ENCODE measurements around the gene RAPGEF2.

DNA sequence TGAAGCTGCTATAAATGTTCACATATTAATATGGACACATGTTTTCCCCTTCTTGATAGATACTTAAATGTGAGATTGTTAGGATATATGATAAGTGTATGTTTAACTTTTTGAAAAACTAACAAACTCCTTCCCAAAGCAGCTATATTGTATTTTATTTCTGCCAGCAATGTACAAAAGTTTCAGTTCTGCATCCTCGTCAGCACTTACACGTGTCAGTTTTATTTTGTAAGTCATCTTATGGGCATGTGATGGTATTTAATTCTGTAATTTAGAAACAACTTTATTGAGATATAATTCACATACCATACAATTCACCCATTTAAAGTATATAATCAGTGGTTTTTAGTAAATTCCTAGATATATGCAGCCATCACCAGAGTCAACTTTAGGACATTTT is 31.6 kb downstream of the RAPGEF2 start:
- no peak for TF ChIP-seq CTCF (IDR thresholded peaks at IDR 0.05)
- TF ChIP-seq POLR2A (IDR thresholded peaks at IDR 0.05), result no peak
